Esophagus squamous epithelium (tissue), 5 donors: ENCODE results near the gene BACH2. TPM values are rescaled to one million over a fixed set of nuclear protein-coding genes. Genes with fewer than 3 reads are reported as not detected.

ENCODE experiments used
- DNase-seq: peaks from one replicate; lab custom pipeline; 2025; lab: John Stamatoyannopoulos, UW
- H3K27ac ChIP-seq, 4 donors: fragments of 200-600 bp; sonication (generic); one replicate each; pipeline ENCODE4 v1.5.1; 2016 to 2019; ENCODE audit warnings: mild to moderate bottlenecking in 1 of 4
- H3K27me3 ChIP-seq, 4 donors: fragments of 200-600 bp; sonication (generic); 1 replicate in 3 of 4; 2 replicates in 1 of 4; pipeline versions ENCODE4 v1.5.1 to v1.6.0; 2017 to 2021; ENCODE audit warnings: antibody characterized with exemption in 1 of 4
- H3K36me3 ChIP-seq, 3 donors: fragments of 200-600 bp; sonication (generic); one replicate each; pipeline ENCODE4 v1.5.1; 2016 to 2019
- H3K4me1 ChIP-seq, 3 donors: fragments of 200-600 bp; sonication (generic); one replicate each; pipeline ENCODE4 v1.5.1; 2017 to 2019
- H3K4me3 ChIP-seq, 4 donors: fragments of 200-600 bp; sonication (generic); 1 replicate in 3 of 4; 2 replicates in 1 of 4; pipeline ENCODE4 v1.5.1; 2016 to 2019; ENCODE audit warnings: mild to moderate bottlenecking in 2 of 4, moderate library complexity in 1 of 4
- H3K9me3 ChIP-seq, 3 donors: fragments of 200-600 bp; sonication (generic); one replicate each; pipeline ENCODE4 v1.5.1; 2016 to 2019
- CTCF ChIP-seq, 6 experiments: fragments of 450-650 bp in 4 of 6; fragments of 200-600 bp in 2 of 6; sonication (generic) in 2 of 6; IDR thresholded peaks; one replicate each; pipeline ENCODE4 v1.5.1; 2016 to 2019; ENCODE audit warnings: antibody characterized with exemption in 6 of 6, mild to moderate bottlenecking in 4 of 6, moderate library complexity in 4 of 6
- POLR2A ChIP-seq, 4 donors: fragments of 450-650 bp; IDR thresholded peaks; one replicate each; pipeline ENCODE4 v1.6.1; 2017; ENCODE audit warnings: antibody characterized with exemption in 4 of 4, mild to moderate bottlenecking in 4 of 4, moderate library complexity in 3 of 4
- WGBS, 2 donors: methylation state at CpG; one replicate each; pipeline ENCODE4 v1.1.5; 2018; 5-methylcytosine and 5-hydroxymethylcytosine counted together
- intact Hi-C: fragments of 100-400 bp; cut with DNase I; formaldehyde crosslinking; loops from one replicate; pipeline ENCODE4 v1.15.0; 2022
- total RNA-seq, 4 donors: library from RNA; depleted of rRNA; stranded (reverse); fragments of >200 nt; gene quantifications; one replicate each; pipeline ENCODE4 v1.1.0, GENCODE V29; 2016
- donor health status: DM: yes; HTN: yes; CAD: no.

The BACH2 gene
- total RNA-seq, 4 donors from 2014 or later = 0.22 to 6.1 (median 0.66) TPM

GRCh38 chr6:90162648-90163387, 133.8 kb downstream of the BACH2 start:
- intact Hi-C loops = no loop called here
- Histone ChIP-seq H3K27me3 (no peaks in the 10 kb centered on the region), H3K36me3 (no peaks in the 10 kb centered on the region), H3K9me3 (no peaks in the 10 kb centered on the region), H3K4me1 (peaks cover 0 to 7% (median 4%) of the 10 kb centered on the region in 3 donors), H3K4me3 (no peak overlapping the region), H3K27ac (no peak overlapping the region)
- TF ChIP-seq POLR2A (IDR thresholded peaks at IDR 0.05) (no peak), CTCF (IDR thresholded peaks at IDR 0.05) (no peak)
- DNase-seq = no peak
- 64 to 82% methylated on average over 8 of the region's 8 CpGs for WGBS, 2 donors

DNA sequence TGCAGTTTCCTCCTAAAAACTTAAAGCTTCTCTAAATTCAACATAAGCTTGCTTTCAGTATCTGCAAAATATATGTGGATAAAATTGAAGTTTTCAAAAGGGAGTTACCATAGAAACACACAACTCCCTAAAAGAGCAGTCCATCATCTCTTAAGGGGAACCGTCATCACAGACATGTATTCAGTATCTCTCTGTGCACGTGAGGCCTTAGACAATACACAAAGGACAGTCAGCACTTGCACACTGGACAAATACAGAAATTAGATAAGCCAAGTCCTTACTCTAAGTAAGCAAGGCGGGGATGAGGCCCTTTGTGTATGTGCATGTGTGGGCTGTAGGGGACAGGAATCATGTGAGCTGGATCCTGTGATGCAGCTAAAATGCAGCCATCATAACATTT, 136.6 kb downstream of the BACH2 start:
- peaks cover 0 to 4% (median 0%) of the 10 kb centered on the region in 3 donors for H3K4me1 ChIP-seq
- H3K36me3 ChIP-seq = no peaks in the 10 kb centered on the region
- WGBS, 2 donors = 62 to 73% methylated on average over 3 of the region's 3 CpGs
- no peak overlapping the region for H3K4me3 ChIP-seq
- no peak for DNase-seq
- H3K9me3 ChIP-seq = no peaks in the 10 kb centered on the region
- no peaks in the 10 kb centered on the region for H3K27me3 ChIP-seq
- H3K27ac ChIP-seq = no peak overlapping the region
- intact Hi-C loops = no loop called here
- TF ChIP-seq CTCF (IDR thresholded peaks at IDR 0.05) (no peak), POLR2A (IDR thresholded peaks at IDR 0.05) (no peak)

GRCh38 chr6:90159452-90159851, 137.2 kb downstream of the BACH2 start:
- TF ChIP-seq CTCF (IDR thresholded peaks at IDR 0.05) (no peak), POLR2A (IDR thresholded peaks at IDR 0.05) (no peak)
- intact Hi-C loops = no loop called here
- WGBS, 2 donors = 89 to 91% methylated on average over 2 of the region's 2 CpGs
- DNase-seq = no peak
- Histone ChIP-seq H3K9me3 (no peaks in the 10 kb centered on the region), H3K27ac (no peak overlapping the region), H3K36me3 (no peaks in the 10 kb centered on the region), H3K27me3 (no peaks in the 10 kb centered on the region), H3K4me1 (peaks cover 0 to 4% (median 0%) of the 10 kb centered on the region in 3 donors), H3K4me3 (no peak overlapping the region)

DNA sequence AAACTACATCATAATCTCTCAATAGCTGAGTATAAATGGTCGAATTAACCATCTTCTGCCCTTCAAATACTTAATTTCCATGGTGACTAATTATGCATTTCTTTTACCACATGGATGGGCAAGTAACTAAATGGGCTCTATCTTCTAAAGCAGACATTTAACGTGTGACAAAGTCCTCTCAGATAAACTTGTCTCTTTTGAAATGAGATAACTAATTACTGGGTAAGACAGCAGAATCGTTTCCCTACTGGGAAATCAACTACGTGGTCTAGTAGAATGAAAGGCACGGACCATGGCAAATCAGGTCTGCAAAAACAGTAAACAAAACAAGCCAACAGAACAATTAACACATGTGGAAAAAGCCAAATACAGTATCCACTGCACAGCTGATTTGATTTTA, 137.7 kb downstream of the BACH2 start:
- H3K36me3 ChIP-seq = no peaks in the 10 kb centered on the region
- no peak overlapping the region for H3K4me3 ChIP-seq
- 66 to 76% methylated on average over 5 of the region's 5 CpGs for WGBS, 2 donors
- no peak for DNase-seq
- H3K27me3 ChIP-seq = no peaks in the 10 kb centered on the region
- intact Hi-C loops = no loop called here
- H3K9me3 ChIP-seq = no peaks in the 10 kb centered on the region
- H3K27ac ChIP-seq = no peak overlapping the region
- no peak for TF ChIP-seq POLR2A (IDR thresholded peaks at IDR 0.05)
- no peak for TF ChIP-seq CTCF (IDR thresholded peaks at IDR 0.05)
- H3K4me1 ChIP-seq = peaks cover 0 to 4% (median 0%) of the 10 kb centered on the region in 3 donors

GRCh38 chr6:90157441-90157840, 139.2 kb downstream of the BACH2 start:
- DNase-seq = no peak
- H3K36me3 ChIP-seq = no peaks in the 10 kb centered on the region
- H3K4me1 ChIP-seq = peaks cover 0 to 4% (median 0%) of the 10 kb centered on the region in 3 donors
- intact Hi-C loops = no loop called here
- WGBS, 2 donors = 88 to 93% methylated on average over 5 to 7 of the region's 7 CpGs
- TF ChIP-seq CTCF (IDR thresholded peaks at IDR 0.05) (no peak), POLR2A (IDR thresholded peaks at IDR 0.05) (no peak)
- H3K27me3 ChIP-seq = no peaks in the 10 kb centered on the region
- no peak overlapping the region for H3K4me3 ChIP-seq
- no peak overlapping the region for H3K27ac ChIP-seq
- H3K9me3 ChIP-seq = no peaks in the 10 kb centered on the region
